ENCODE data around the gene EIF5B. TPM values are rescaled to one million over a fixed set of nuclear protein-coding genes. Genes with fewer than 3 reads are reported as not detected.

Gene EIF5B
- total RNA-seq, 1 experiment from 2014 or later = 49.0 TPM

GRCh38 chr2:99389946-99390345 is 52.8 kb downstream of the EIF5B start:
- no peak for TF ChIP-seq CTCF (IDR thresholded peaks at IDR 0.05)
- no peak for TF ChIP-seq TCF7L2 (IDR thresholded peaks at IDR 0.05; ENCODE audit: low read depth, low read length)
- no peak for TF ChIP-seq REST (IDR thresholded peaks at IDR 0.05; ENCODE audit: insufficient read depth in 1 of 2, low read depth in 2 of 2, low read length in 1 of 2)
- TF ChIP-seq SIN3A (IDR thresholded peaks at IDR 0.05; ENCODE audit: borderline replicate concordance, insufficient read depth, low read depth, low read length) = no peak
- no peak for TF ChIP-seq POLR2AphosphoS5 (IDR thresholded peaks at IDR 0.05; ENCODE audit: low read depth, low read length)
- POLR2A ChIA-PET = no interaction called here
- intact Hi-C loops (cut with micrococcal nuclease; ENCODE audit: unreplicated experiment) = no loop called here
- TSS peak; percentile 74 for BruUV-seq (replicated peaks)
- Histone ChIP-seq H3K27ac (ENCODE audit: low read length) (no peak overlapping the region), H3K9me3 (ENCODE audit: control insufficient read depth, insufficient read depth, low read depth, low read length) (no peaks in the 10 kb centered on the region), H3K36me3 (ENCODE audit: control insufficient read depth, insufficient read depth, low read length) (peaks cover 19% of the 10 kb centered on the region), H3K4me1 (ENCODE audit: control insufficient read depth, insufficient read depth, low read length) (no peaks in the 10 kb centered on the region), H3K27me3 (ENCODE audit: control insufficient read depth, insufficient read depth, low read length) (no peaks in the 10 kb centered on the region), H3K4me3 (ENCODE audit: low read depth in 2 of 2, low read length in 2 of 2) (no peak overlapping the region)
- no peak for DNase-seq (ENCODE audit: low read depth, low spot score)
- CTCF ChIA-PET = no interaction called here
- no peak for ATAC-seq
- in situ Hi-C loops (cut with HindIII; ENCODE audit: low pct_unique_long_range_greater_than_20kb, low sequenced_read_pairs) = no loop called here

- DNase-seq (ENCODE audit: low read depth, low spot score) = no peak
- BruUV-seq (replicated peaks) = no TSS peak
- no peak overlapping the region for H3K4me3 ChIP-seq (ENCODE audit: low read depth in 2 of 2, low read length in 2 of 2)
- H3K4me1 ChIP-seq (ENCODE audit: control insufficient read depth, insufficient read depth, low read length) = 0 out of 2 replicates have a peak, but pooled peaks cover 3% of the 10 kb centered on the region
- in situ Hi-C loops (cut with HindIII; ENCODE audit: low pct_unique_long_range_greater_than_20kb, low sequenced_read_pairs) (no loop called here), intact Hi-C loops (cut with micrococcal nuclease; ENCODE audit: unreplicated experiment) (no loop called here)
- ATAC-seq = peak; percentile 17; the same call in 1 of the 2 replicates
- TF ChIP-seq POLR2AphosphoS5 (IDR thresholded peaks at IDR 0.05; ENCODE audit: low read depth, low read length) (no peak), SIN3A (IDR thresholded peaks at IDR 0.05; ENCODE audit: borderline replicate concordance, insufficient read depth, low read depth, low read length) (no peak), CTCF (IDR thresholded peaks at IDR 0.05) (no peak)
- H3K27me3 ChIP-seq (ENCODE audit: control insufficient read depth, insufficient read depth, low read length) = no peaks in the 10 kb centered on the region
- peaks cover 40% of the 10 kb centered on the region for H3K36me3 ChIP-seq (ENCODE audit: control insufficient read depth, insufficient read depth, low read length)
- no peaks in the 10 kb centered on the region for H3K9me3 ChIP-seq (ENCODE audit: control insufficient read depth, insufficient read depth, low read depth, low read length)
- H3K27ac ChIP-seq (ENCODE audit: low read length) = no peak overlapping the region
- CTCF ChIA-PET = no interaction called here
- POLR2A ChIA-PET = no interaction called here
Measured at GRCh38 chr2:99395589-99396130, 58.5 kb downstream of the EIF5B start.

All from Panc1 (cell line).